OCI-LY7 (cell line): ENCODE measurements around the gene BROX.

Experiments used
- CTCF ChIP-seq: fragments of 200-600 bp; sonication (generic); conservative IDR thresholded peaks from 2 replicates; pipeline ENCODE4 v1.5.1; 2014; ENCODE audit warnings: mild to moderate bottlenecking, antibody characterized with exemption, low read length, moderate library complexity, mixed read lengths
- EZH2phosphoT487 ChIP-seq: fragments of 200-600 bp; sonication (generic); IDR thresholded peaks from 2 replicates; pipeline ENCODE4 v1.6.1; 2018; ENCODE audit warnings: low read depth, borderline replicate concordance, mild to moderate bottlenecking, mixed run types, antibody characterized with exemption, low read length, moderate library complexity, mixed read lengths

GRCh38 chr1:222663431-222663934 lies 48.9 kb upstream of the BROX start:
- TF ChIP-seq CTCF (no peak), EZH2phosphoT487 (no peak)
